ENCODE results near the gene HOXB1. TPM values are rescaled to one million over a fixed set of nuclear protein-coding genes. Genes with fewer than 3 reads are reported as not detected.

HOXB1 gene
- total RNA-seq, 1 experiment from 2014 or later = not detected

DNA sequence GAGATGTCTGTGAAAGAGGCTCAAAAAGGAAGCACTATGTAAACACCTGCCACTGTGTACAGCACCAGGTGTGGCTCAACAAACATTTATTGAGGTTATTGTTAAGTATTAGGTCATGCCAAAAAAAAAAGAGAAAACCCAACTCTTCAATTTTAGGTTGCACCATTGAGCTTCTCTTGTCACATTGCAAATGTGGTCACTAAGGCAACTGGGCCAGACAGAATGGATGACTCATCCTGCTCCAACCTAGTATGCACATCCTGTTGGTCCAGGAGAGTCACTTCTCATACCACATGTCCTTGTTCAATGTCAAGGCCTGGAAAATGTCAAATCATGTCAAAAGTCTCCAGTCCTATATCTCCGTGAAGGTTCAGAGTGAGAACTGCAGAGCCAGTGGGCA is 25.0 kb downstream of the HOXB1 start:
- no peaks in the 10 kb centered on the region for H3K27me3 ChIP-seq (ENCODE audit: control insufficient read depth, insufficient read depth, low read length)
- no TSS peak for BruUV-seq (replicated peaks)
- peak; percentile 78; the same call in 1 of the 2 replicates for ATAC-seq
- intact Hi-C loops (cut with micrococcal nuclease; ENCODE audit: unreplicated experiment) (no loop called here), in situ Hi-C loops (cut with HindIII; ENCODE audit: low pct_unique_long_range_greater_than_20kb, low sequenced_read_pairs) (no loop called here)
- no peak overlapping the region for H3K4me3 ChIP-seq (ENCODE audit: low read depth in 2 of 2, low read length in 2 of 2)
- POLR2A ChIA-PET = no interaction called here
- no peak for DNase-seq (ENCODE audit: low read depth, low spot score)
- TF ChIP-seq TCF7L2 (IDR thresholded peaks at IDR 0.05; ENCODE audit: low read depth, low read length) = no peak
- TF ChIP-seq SIN3A (IDR thresholded peaks at IDR 0.05; ENCODE audit: borderline replicate concordance, insufficient read depth, low read depth, low read length) = no peak
- no peak for TF ChIP-seq POLR2AphosphoS5 (IDR thresholded peaks at IDR 0.05; ENCODE audit: low read depth, low read length)
- TF ChIP-seq, protein P1, sequence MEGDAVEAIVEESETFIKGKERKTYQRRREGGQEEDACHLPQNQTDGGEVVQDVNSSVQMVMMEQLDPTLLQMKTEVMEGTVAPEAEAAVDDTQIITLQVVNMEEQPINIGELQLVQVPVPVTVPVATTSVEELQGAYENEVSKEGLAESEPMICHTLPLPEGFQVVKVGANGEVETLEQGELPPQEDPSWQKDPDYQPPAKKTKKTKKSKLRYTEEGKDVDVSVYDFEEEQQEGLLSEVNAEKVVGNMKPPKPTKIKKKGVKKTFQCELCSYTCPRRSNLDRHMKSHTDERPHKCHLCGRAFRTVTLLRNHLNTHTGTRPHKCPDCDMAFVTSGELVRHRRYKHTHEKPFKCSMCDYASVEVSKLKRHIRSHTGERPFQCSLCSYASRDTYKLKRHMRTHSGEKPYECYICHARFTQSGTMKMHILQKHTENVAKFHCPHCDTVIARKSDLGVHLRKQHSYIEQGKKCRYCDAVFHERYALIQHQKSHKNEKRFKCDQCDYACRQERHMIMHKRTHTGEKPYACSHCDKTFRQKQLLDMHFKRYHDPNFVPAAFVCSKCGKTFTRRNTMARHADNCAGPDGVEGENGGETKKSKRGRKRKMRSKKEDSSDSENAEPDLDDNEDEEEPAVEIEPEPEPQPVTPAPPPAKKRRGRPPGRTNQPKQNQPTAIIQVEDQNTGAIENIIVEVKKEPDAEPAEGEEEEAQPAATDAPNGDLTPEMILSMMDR (IDR thresholded peaks at IDR 0.05) = no peak
- TF ChIP-seq, protein P2, sequence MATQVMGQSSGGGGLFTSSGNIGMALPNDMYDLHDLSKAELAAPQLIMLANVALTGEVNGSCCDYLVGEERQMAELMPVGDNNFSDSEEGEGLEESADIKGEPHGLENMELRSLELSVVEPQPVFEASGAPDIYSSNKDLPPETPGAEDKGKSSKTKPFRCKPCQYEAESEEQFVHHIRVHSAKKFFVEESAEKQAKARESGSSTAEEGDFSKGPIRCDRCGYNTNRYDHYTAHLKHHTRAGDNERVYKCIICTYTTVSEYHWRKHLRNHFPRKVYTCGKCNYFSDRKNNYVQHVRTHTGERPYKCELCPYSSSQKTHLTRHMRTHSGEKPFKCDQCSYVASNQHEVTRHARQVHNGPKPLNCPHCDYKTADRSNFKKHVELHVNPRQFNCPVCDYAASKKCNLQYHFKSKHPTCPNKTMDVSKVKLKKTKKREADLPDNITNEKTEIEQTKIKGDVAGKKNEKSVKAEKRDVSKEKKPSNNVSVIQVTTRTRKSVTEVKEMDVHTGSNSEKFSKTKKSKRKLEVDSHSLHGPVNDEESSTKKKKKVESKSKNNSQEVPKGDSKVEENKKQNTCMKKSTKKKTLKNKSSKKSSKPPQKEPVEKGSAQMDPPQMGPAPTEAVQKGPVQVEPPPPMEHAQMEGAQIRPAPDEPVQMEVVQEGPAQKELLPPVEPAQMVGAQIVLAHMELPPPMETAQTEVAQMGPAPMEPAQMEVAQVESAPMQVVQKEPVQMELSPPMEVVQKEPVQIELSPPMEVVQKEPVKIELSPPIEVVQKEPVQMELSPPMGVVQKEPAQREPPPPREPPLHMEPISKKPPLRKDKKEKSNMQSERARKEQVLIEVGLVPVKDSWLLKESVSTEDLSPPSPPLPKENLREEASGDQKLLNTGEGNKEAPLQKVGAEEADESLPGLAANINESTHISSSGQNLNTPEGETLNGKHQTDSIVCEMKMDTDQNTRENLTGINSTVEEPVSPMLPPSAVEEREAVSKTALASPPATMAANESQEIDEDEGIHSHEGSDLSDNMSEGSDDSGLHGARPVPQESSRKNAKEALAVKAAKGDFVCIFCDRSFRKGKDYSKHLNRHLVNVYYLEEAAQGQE (IDR thresholded peaks at IDR 0.05; ENCODE audit: insufficient read depth in 1 of 2, low read depth in 2 of 2, low read length in 1 of 2) = no peak
- no peaks in the 10 kb centered on the region for H3K9me3 ChIP-seq (ENCODE audit: control insufficient read depth, insufficient read depth, low read depth, low read length)
- H3K36me3 ChIP-seq (ENCODE audit: control insufficient read depth, insufficient read depth, low read length) = no peaks in the 10 kb centered on the region
- no peak overlapping the region for H3K27ac ChIP-seq (ENCODE audit: low read length)
- CTCF ChIA-PET = no interaction called here
- peaks cover 4% of the 10 kb centered on the region; the same call in 1 of the 2 replicates for H3K4me1 ChIP-seq (ENCODE audit: control insufficient read depth, insufficient read depth, low read length)

DNA sequence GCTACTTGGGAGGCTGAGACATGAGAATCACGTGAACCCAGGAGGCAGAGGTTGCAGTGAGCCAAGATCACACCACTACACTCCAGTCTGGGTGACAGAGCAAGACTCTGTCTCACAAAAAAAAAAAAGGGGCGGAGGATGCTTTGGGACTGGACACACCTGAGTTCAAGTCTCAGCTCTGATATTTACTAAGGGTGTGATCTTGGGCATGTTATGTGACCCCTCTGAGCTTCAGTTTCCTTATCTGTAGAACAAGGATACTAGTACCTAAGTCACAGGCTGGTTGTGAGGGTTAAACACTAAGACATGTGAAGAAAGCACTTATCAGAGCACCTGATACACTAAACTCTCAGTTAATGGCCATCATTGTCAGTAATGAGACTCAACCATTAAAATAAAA is 25.9 kb downstream of the HOXB1 start:
- Histone ChIP-seq H3K27ac (ENCODE audit: low read length) (no peak overlapping the region), H3K9me3 (ENCODE audit: control insufficient read depth, insufficient read depth, low read depth, low read length) (no peaks in the 10 kb centered on the region), H3K27me3 (ENCODE audit: control insufficient read depth, insufficient read depth, low read length) (no peaks in the 10 kb centered on the region), H3K4me1 (ENCODE audit: control insufficient read depth, insufficient read depth, low read length) (peaks cover 8% of the 10 kb centered on the region; the same call in 1 of the 2 replicates), H3K4me3 (ENCODE audit: low read depth in 2 of 2, low read length in 2 of 2) (no peak overlapping the region), H3K36me3 (ENCODE audit: control insufficient read depth, insufficient read depth, low read length) (no peaks in the 10 kb centered on the region)
- intact Hi-C loops (cut with micrococcal nuclease; ENCODE audit: unreplicated experiment) (no loop called here), in situ Hi-C loops (cut with HindIII; ENCODE audit: low pct_unique_long_range_greater_than_20kb, low sequenced_read_pairs) (no loop called here)
- no peak for ATAC-seq
- TF ChIP-seq, protein P1 (IDR thresholded peaks at IDR 0.05) = no peak
- CTCF ChIA-PET = no interaction called here
- no TSS peak for BruUV-seq (replicated peaks)
- DNase-seq (ENCODE audit: low read depth, low spot score) = no peak
- POLR2A ChIA-PET = no interaction called here
